Peyer's patch (tissue), 4 donors: ENCODE data around the gene DPY19L2.
"Not testable (repeated sequence)": the region's sequence is repeated elsewhere in the genome, so short reads cannot be mapped to it uniquely, and the experiment has no call there.

ENCODE experiments used
- CTCF ChIP-seq, 6 experiments: fragments of 450-650 bp in 4 of 6; fragments of 200-600 bp in 2 of 6; sonication (generic) in 1 of 6; IDR thresholded peaks; one replicate each; pipeline ENCODE4 v1.5.1; 2017 to 2019; ENCODE audit warnings: antibody characterized with exemption in 6 of 6, mild to moderate bottlenecking in 3 of 6, moderate library complexity in 1 of 6
- POLR2A ChIP-seq, 2 donors: fragments of 450-650 bp; IDR thresholded peaks; one replicate each; pipeline ENCODE4 v1.5.1; 2017; ENCODE audit warnings: antibody characterized with exemption in 2 of 2, mild to moderate bottlenecking in 2 of 2, moderate library complexity in 2 of 2

- TF ChIP-seq CTCF, POLR2A (IDR thresholded peaks at IDR 0.05): not testable (repeated sequence)
These were observed 130.5 kb downstream of the DPY19L2 start for GRCh38 chr12:63537838-63538237.
